Stimulated activated naive CD8-positive, alpha-beta T cell treated with anti-CD3 and anti-CD28 coated beads, Interleukin-15, Interleukin-2, amounts not matched to agents 100 U/mL and 50 U/mL, for 24 hours (primary cell): ENCODE results near the gene IFIT2.
A peak's percentile ranks its signal among the peaks of the same experiment; 100 is the strongest.
"Not testable (repeated sequence)": the region's sequence is repeated elsewhere in the genome, so short reads cannot be mapped to it uniquely, and the experiment has no call there.

ENCODE experiments used
- ATAC-seq: fragments of 150-1000 bp; cut with Tn5 transposase; one replicate; pipeline ENCODE4 v1.10.0; 2021
- DNase-seq: peaks from one replicate; pipeline ENCODE4 v3.0.0; 2021

IFIT2 gene

GRCh38 chr10:89279421-89279869 is 22.4 kb upstream of the IFIT2 start:
- ATAC-seq (no peak), DNase-seq (no peak)

DNA sequence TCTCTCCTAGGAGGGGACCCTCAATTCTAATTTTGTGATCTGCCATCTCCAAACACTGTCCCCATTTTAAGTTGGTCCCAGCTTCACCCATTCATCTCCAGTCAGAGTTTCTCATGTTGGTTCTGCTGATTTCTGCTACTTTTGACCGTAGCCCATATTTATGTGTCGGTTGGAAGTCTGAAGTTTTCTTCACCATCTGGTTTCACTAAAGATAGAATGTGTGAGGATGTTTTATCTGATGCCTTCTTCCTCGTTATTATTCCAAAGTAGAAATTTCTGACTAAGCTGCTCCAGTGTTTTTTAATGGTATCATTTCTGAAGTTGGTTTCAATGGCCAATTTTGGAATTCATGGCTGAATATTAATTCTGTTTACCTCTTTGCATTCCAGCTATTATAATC is 21.3 kb upstream of the IFIT2 start:
- DNase-seq: no peak
- ATAC-seq: no peak

- no peak for DNase-seq
- ATAC-seq: no peak
These were observed 20.0 kb upstream of the IFIT2 start for GRCh38 chr10:89281606-89282395.

DNA sequence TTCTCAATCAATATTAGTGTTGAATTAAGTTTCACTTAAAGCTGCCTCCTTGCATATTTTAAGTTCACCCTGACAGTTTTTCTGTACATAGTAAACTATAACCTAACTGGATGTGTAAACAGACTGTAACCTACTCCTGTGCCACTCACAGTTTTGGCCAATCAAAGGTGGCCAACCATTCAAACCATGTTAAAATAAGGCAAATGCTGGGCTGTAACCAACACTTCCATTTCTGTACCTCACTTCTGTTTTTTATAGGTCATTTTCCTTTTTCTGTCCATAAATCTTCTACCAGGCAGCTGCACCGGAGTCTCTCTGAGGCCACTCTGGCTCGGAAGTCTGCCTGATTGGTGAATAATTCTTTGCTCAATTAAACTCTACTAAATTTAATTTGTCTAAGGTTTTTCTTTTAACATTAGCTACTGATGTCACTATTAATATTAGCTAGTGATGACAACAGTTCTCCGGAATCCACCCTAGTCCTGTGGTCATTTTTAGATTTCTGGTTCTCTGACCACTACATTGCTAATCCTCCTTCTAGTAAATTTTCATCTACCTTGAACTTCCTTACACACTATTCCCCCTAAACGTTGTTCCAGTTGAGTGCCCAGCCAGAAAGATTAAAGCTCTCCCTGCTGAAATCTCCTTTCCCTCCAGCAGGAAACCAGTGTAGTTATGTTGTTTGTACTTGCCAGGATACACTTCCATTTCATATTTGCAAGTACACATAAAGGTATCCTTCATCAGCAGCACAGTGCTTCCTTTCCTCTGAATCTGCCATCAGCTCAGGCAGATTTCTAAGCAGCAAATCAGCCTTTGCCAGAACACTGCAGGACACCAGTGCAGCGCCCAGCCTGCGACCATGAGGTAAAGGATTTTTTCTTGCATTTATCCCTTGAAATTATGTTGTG is 18.6 kb upstream of the IFIT2 start:
- DNase-seq (no peak), ATAC-seq (no peak)

- ATAC-seq (no peak), DNase-seq (no peak)
These were observed 17.8 kb upstream of the IFIT2 start for GRCh38 chr10:89283936-89284475.

- not testable (repeated sequence) for DNase-seq, ATAC-seq
These were observed 17.1 kb upstream of the IFIT2 start for GRCh38 chr10:89284711-89285110.

GRCh38 chr10:89285303-89285702 is 16.5 kb upstream of the IFIT2 start:
- ATAC-seq, DNase-seq: not testable (repeated sequence)

DNA sequence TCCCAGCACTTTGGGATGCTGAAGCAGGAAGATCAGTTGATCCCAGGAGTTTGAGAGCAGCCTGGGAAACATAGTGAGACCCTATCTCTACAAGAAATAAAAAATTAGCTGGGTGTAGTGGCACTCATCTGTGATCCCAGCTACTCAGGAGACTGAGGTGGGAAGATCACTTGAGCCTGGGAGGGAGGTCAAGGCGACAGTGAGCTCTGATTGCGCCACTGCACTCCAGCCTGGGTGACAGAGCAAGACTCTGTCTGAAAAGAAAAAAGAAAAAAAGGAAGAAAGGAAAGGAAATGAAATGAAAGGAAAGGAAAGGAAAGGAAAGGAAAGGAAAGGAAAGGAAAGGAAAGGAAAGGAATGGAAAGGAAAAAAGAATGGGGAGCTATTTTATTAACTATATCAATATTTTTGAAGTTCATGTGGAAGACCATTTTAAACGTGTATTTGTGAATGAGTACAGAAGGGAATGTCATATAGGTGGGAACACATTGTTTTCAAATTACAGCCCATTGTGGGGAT is 7.1 kb upstream of the IFIT2 start:
- ATAC-seq: no peak
- no peak for DNase-seq

DNA sequence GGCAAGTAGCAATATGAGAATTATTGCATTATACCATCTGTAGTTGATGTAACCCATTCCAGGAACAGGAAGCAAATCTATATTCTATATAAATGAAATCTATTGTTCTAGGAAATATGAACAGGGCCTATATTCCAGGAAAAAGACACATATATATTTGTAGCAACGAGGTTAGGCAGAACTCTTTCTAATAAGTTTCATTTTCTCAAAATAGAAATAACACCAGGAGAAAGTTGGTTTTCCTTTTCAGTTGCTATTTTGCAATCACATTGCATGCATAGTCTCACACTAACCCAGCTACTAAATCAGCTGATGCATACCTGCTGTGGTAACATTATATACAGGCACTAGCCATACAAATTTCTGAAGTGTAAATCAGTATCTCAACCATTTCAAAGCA is 6.2 kb upstream of the IFIT2 start:
- ATAC-seq (peak; percentile 45), DNase-seq (no peak)

GRCh38 chr10:89296220-89296648 is 5.6 kb upstream of the IFIT2 start:
- no peak for ATAC-seq

DNA sequence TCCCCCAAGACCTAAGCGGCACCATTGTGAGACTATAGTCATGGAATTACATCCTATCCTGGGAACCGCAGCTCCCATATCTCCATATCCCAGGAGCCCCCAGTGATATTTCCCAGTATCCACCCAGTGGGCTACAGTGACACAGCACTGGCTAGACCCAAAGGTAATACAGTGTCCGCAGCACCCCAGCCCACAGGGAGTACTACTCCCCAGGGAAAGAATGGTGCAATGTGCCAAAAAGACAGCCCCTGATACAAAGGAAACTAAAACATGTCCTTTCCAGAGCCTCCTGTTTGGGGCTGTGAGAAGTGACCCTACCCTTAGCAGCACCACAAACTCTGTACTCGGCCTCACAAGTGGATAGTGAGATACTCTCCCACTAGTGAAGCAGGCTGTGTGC is 4.5 kb upstream of the IFIT2 start:
- DNase-seq (no peak), ATAC-seq (no peak)

More at GRCh38 chr10:89296220-89296648, 5.6 kb upstream of the IFIT2 start:
- no peak for DNase-seq

GRCh38 chr10:89297791-89298190 is 4.1 kb upstream of the IFIT2 start:
- ATAC-seq (no peak), DNase-seq (no peak)

GRCh38 chr10:89299031-89299430 is 2.8 kb upstream of the IFIT2 start:
- ATAC-seq: no peak
- DNase-seq: no peak

- ATAC-seq (peak; percentile 29), DNase-seq (no peak)
These were observed 614 bp upstream of the IFIT2 start for GRCh38 chr10:89301232-89301631.

- ATAC-seq (no peak), DNase-seq (no peak)
These were observed 779 bp downstream of the IFIT2 start for GRCh38 chr10:89302625-89303024.

DNA sequence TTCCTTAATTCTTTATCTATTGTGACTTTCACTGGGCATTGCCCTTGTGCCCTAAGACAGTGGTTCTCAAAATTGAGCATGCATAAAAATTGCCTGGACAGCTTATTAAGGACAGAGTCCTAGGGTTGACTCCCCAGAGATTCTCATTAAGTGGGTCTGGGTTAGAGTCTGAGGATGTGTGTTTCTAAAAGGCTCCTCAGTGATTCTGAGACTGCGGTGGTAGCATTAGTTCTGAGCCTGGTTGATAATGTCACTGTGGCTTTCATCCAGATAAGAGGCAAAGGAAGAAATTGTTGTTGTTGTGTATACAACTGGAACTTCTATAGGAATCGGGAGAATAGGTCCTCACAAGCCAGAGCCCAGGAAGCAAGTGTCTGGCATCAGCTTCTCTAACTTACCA is 1.3 kb downstream of the IFIT2 start:
- ATAC-seq: no peak

DNA sequence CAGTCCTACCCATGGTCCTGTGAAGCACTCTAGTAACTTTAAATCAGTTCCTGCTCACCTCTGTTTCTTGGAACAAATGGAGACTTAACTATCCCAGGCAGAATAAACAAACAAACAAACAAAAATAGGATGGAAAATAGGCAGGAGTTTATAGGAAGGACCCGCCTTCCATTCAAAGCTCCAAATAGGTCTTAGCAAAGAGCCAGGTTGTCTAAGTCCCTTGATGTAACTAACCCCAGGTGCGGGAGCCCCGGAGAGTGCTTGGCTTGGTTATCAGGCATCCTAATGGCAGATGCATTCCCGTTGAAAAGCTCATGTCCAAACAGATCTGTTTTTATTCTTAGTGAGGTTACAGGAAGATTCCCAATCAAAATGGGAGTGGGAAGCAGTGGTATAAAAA is 2.2 kb downstream of the IFIT2 start:
- ATAC-seq: no peak
- no peak for DNase-seq

More for the DNA sequence above, 1.3 kb downstream of the IFIT2 start:
- DNase-seq: no peak

DNA sequence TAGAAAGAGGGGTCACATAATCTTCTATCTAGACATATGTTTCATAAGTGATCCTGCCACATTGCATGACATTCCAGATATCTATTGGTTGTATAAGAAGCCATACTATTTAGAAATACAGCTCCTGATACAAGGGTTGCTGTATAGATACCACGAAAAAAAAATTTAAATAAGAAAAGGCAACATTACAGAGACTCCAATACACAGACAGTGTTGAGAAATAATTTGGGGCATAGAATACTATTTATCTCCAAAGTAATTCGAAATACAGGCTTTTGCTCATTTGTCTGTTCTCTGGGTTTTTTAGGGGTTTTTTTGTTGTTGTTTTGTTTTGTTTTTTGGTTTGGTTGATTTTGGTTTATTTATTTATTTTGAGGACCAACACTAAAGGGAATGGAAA is 2.6 kb downstream of the IFIT2 start:
- no peak for ATAC-seq
- DNase-seq: no peak

DNA sequence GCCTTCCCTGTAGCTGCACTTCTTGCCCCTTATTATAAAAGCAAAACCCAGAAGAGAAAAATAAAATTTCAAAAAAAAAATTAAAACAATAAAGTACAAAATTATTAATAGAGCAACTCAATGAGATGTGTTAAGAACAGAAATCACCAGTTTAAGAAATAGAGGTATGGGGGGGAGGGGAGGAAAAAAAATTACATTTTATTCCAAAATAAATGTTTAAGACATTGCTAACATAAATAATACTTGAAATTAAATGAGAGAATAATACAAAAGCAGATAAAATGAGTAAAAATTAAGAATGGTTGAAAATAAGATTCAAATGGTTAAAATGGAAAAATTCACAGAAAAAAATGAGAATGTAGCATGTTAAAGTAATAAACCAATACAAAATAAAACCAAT is 3.1 kb downstream of the IFIT2 start:
- DNase-seq (no peak), ATAC-seq (no peak)

GRCh38 chr10:89305766-89306433 is 4.1 kb downstream of the IFIT2 start:
- no peak for DNase-seq

GRCh38 chr10:89306434-89307268 is 4.8 kb downstream of the IFIT2 start:
- DNase-seq (no peak), ATAC-seq (no peak)

More at GRCh38 chr10:89305766-89306433, 4.1 kb downstream of the IFIT2 start:
- no peak for ATAC-seq
